ENCODE measurements around the gene NELFCD. TPM values are rescaled to one million over a fixed set of nuclear protein-coding genes. Genes with fewer than 3 reads are reported as not detected.

The NELFCD gene
- total and polyA plus RNA-seq, 10 of the 15 experiments (the other 5 are each of a cell fraction or from before 2014, with no cell fraction given), result 8.9 to 109 (median 82.9) TPM

- ChIA-PET SMC1A (ENCODE audit: uncharacterized antibody, unreplicated experiment) (no interaction called here), RAD21 (ENCODE audit: unreplicated experiment) (no interaction called here), POLR2A (no interaction called here), CTCF (no interaction called here)
- no peak overlapping the region for H2AFZ ChIP-seq (ENCODE audit: control insufficient read depth, low read depth, low read length)
- ATAC-seq (no peak), DNase-seq (ENCODE audit: low read depth, low spot score) (no peak), FAIRE-seq (no peak)
- H3K4me2 ChIP-seq (ENCODE audit: control insufficient read depth, insufficient read depth), result no peak overlapping the region
- H3K9ac ChIP-seq (ENCODE audit: control insufficient read depth, insufficient read depth, low read length), result no peak overlapping the region
- H4K20me1 ChIP-seq (ENCODE audit: control insufficient read depth, insufficient read depth), result peaks cover 5% of the 10 kb centered on the region
- H3K36me3 ChIP-seq (ENCODE audit: control insufficient read depth in 2 of 2, insufficient read depth in 2 of 2, low read length in 1 of 2), result peaks cover 35 to 52% of the 10 kb centered on the region in 2 experiments
- H3K27me3 ChIP-seq (replicated peaks in 1 of 2; ENCODE audit: control insufficient read depth in 2 of 2, insufficient read depth in 2 of 2, low read length in 1 of 2), result no peaks in the 10 kb centered on the region
- BruUV-seq (replicated peaks), result no TSS peak
- TF ChIP-seq POLR2A (IDR thresholded peaks at IDR 0.05; ENCODE audit: low read depth, low read length), result peak; percentile 51
- no peak for TF ChIP-seq EED (IDR thresholded peaks at IDR 0.05; ENCODE audit: low read depth)
- no peak overlapping the region for H3K4me3 ChIP-seq
- peaks cover 35% of the 10 kb centered on the region for H3K79me2 ChIP-seq (ENCODE audit: control insufficient read depth, insufficient read depth, low read length)
- 83% methylated on average over 3 of the region's 3 CpGs for WGBS (ENCODE audit: insufficient coverage, insufficient replicate concordance, low lambda C conversion rate, missing lambda C conversion rate)
- no peak overlapping the region for H3K27ac ChIP-seq (ENCODE audit: control insufficient read depth, insufficient read depth)
- in situ Hi-C loops (cut with MboI), result loop anchor here (10.0 kb wide), 2 partner anchors 546 to 1606 kb away; partner anchors contain the start of gene RBM38
- intact Hi-C loops (cut with micrococcal nuclease; ENCODE audit: unreplicated experiment), result no loop called here
- peaks cover 20% of the 10 kb centered on the region for H3K4me1 ChIP-seq (ENCODE audit: control insufficient read depth, insufficient read depth, low read length)
- H3K9me3 ChIP-seq (replicated peaks; ENCODE audit: control insufficient read depth, insufficient read depth, low read length), result no peaks in the 10 kb centered on the region
These were observed 19.3 kb downstream of the NELFCD start for GRCh38 chr20:59000326-59000725.

- no peaks in the 10 kb centered on the region for H3K9me3 ChIP-seq (replicated peaks; ENCODE audit: control insufficient read depth, insufficient read depth, low read length)
- ChIA-PET CTCF (no interaction called here), POLR2A (interaction anchor here (0.7 kb wide), 1 partner anchor 28 kb away, joined by 8 read pairs; no protein-coding TSS in a partner anchor), RAD21 (ENCODE audit: unreplicated experiment) (no interaction called here), SMC1A (ENCODE audit: uncharacterized antibody, unreplicated experiment) (no interaction called here)
- intact Hi-C loops (cut with micrococcal nuclease; ENCODE audit: unreplicated experiment), result no loop called here
- 88% methylated on average over 13 of the region's 13 CpGs for WGBS (ENCODE audit: insufficient coverage, insufficient replicate concordance, low lambda C conversion rate, missing lambda C conversion rate)
- no peak for FAIRE-seq
- peaks cover 42% of the 10 kb centered on the region for H3K79me2 ChIP-seq (ENCODE audit: control insufficient read depth, insufficient read depth, low read length)
- H3K9ac ChIP-seq (ENCODE audit: control insufficient read depth, insufficient read depth, low read length), result no peak overlapping the region
- in situ Hi-C loops (cut with MboI), result loop anchor here (10.0 kb wide), 2 partner anchors 546 to 1606 kb away; partner anchors contain the start of gene RBM38
- no peak overlapping the region for H3K27ac ChIP-seq (ENCODE audit: control insufficient read depth, insufficient read depth)
- peaks cover 5% of the 10 kb centered on the region for H4K20me1 ChIP-seq (ENCODE audit: control insufficient read depth, insufficient read depth)
- H3K4me3 ChIP-seq, result no peak overlapping the region
- H2AFZ ChIP-seq (ENCODE audit: control insufficient read depth, low read depth, low read length), result no peak overlapping the region
- TF ChIP-seq NR2C2 (IDR thresholded peaks at IDR 0.05; ENCODE audit: borderline replicate concordance, control insufficient read depth, insufficient read length, low read depth) (no peak), RBBP5 (conservative IDR thresholded peaks at IDR 0.05) (no peak), ZZZ3 (IDR thresholded peaks at IDR 0.05; ENCODE audit: control insufficient read depth, insufficient read length, low read depth) (no peak), ASH2L (IDR thresholded peaks at IDR 0.05; ENCODE audit: borderline replicate concordance, low read depth) (no peak), MEF2B (IDR thresholded peaks at IDR 0.05; ENCODE audit: partially characterized antibody, poor library complexity, severe bottlenecking) (no peak), CEBPB (IDR thresholded peaks at IDR 0.05; ENCODE audit: borderline replicate concordance in 1 of 2, low read depth in 2 of 2, low read length in 2 of 2) (no peak), PRDM15 (CRISPR knock-in tag; IDR thresholded peaks at IDR 0.05) (no peak), LARP7 (IDR thresholded peaks at IDR 0.05) (no peak)
- no peak for DNase-seq (ENCODE audit: low read depth, low spot score)
- H3K36me3 ChIP-seq (ENCODE audit: control insufficient read depth in 2 of 2, insufficient read depth in 2 of 2, low read length in 1 of 2), result peaks cover 31 to 44% of the 10 kb centered on the region in 2 experiments
- no peaks in the 10 kb centered on the region for H3K27me3 ChIP-seq (replicated peaks in 1 of 2; ENCODE audit: control insufficient read depth in 2 of 2, insufficient read depth in 2 of 2, low read length in 1 of 2)
- peaks cover 20% of the 10 kb centered on the region for H3K4me1 ChIP-seq (ENCODE audit: control insufficient read depth, insufficient read depth, low read length)
- no peak for ATAC-seq
- BruUV-seq (replicated peaks), result no TSS peak
- H3K4me2 ChIP-seq (ENCODE audit: control insufficient read depth, insufficient read depth), result no peak overlapping the region
These were observed 20.0 kb downstream of the NELFCD start for GRCh38 chr20:59001068-59001448.
